ENCODE measurements around the gene FAM204A. TPM values are rescaled to one million over a fixed set of nuclear protein-coding genes. Genes with fewer than 3 reads are reported as not detected.
A peak's percentile ranks its signal among the peaks of the same experiment; 100 is the strongest.

The FAM204A gene
- total RNA-seq = 10 to 100 TPM; 57.1 to 63.3 (median 58.0) TPM
- 72.8 TPM for total RNA-seq (2013)
- 38.9 to 90.0 (median 67.0) reads per million in 29 experiments for total RNA-seq

GRCh38 chr10:118341791-118342637 lies at the start of gene FAM204A:
TSS of gene FAM204A (minus strand) at chr10:118342324. CDS start at chr10:118336415, 5,909 bp downstream.
- H3K36me3 Mint-ChIP-seq = peaks cover 2% of the 10 kb centered on the region
- Histone ChIP-seq H3K27me3 (replicated peaks in 1 of 2; ENCODE audit: control insufficient read depth in 2 of 2, extremely low read depth in 1 of 2, insufficient read depth in 2 of 2, low read length in 1 of 2) (no peaks in the 10 kb centered on the region), H3K4me1 (ENCODE audit: control insufficient read depth in 1 of 2, extremely low read depth in 1 of 2, insufficient read depth in 2 of 2, low read length in 2 of 2) (peaks cover 20 to 22% of the 10 kb centered on the region in 2 experiments), H3K9me3 (no peaks in the 10 kb centered on the region), H3K27ac (ENCODE audit: low read length) (peak within 1 kb of the TSS; percentile 73), H3K36me3 (ENCODE audit: control insufficient read depth in 2 of 2, extremely low read depth in 1 of 2, insufficient read depth in 1 of 2, low read length in 1 of 2) (peaks cover 0 to 6% of the 10 kb centered on the region in 2 donors), H3K4me3 (ENCODE audit: control insufficient read depth in 1 of 2, extremely low read depth in 1 of 2, low read length in 1 of 2) (peak within 1 kb of the TSS; percentile 88 to 91)
- H3K9me3 Mint-ChIP-seq = no peaks in the 10 kb centered on the region
- ATAC-seq (replicated peaks in 1 of 4) = peak; percentile 96 to 99 (median 98)
- DNase-seq = peak; percentile 88 to 99 (median 96)
- POLR2A ChIA-PET = no interaction called here
- CTCF ChIA-PET = no interaction called here
- peaks cover 41 to 60% (median 59%) of the 10 kb centered on the region in 3 donors for H3K4me1 Mint-ChIP-seq
- peak within 1 kb of the TSS; percentile 76 to 96 (median 95) for H3K4me3 Mint-ChIP-seq
- peak within 1 kb of the TSS; percentile 91 to 93 for H3K27ac Mint-ChIP-seq
- H3K27me3 Mint-ChIP-seq = no peaks in the 10 kb centered on the region
- 0% methylated on average over 38 of the region's 45 CpGs for WGBS (ENCODE audit: insufficient coverage)

DNA sequence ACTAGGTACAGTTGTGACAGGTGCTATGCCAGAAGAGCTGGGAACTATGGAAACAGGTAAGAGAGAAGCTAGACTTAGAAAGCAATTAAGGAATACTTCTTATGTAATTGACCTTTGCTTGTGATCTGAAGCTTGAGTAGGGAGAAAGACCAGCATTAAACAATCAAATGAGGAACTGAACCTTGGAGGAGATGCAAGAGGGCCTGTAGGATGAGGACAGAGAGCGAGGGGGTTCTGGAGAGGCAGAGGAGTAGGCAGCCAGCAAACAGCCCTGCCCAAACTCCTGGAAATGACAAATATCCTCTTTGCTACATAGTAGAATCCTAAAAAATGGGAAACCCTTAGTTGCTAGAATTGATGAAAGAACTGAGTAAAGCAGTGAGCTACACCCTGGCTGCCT lies 41.6 kb upstream of the FAM204A start:
- Histone ChIP-seq H3K4me1 (ENCODE audit: control insufficient read depth in 1 of 2, extremely low read depth in 1 of 2, insufficient read depth in 2 of 2, low read length in 2 of 2) (no peaks in the 10 kb centered on the region), H3K9me3 (no peaks in the 10 kb centered on the region), H3K27ac (ENCODE audit: low read length) (no peak overlapping the region), H3K4me3 (ENCODE audit: control insufficient read depth in 1 of 2, extremely low read depth in 1 of 2, low read length in 1 of 2) (no peak overlapping the region), H3K36me3 (ENCODE audit: control insufficient read depth in 2 of 2, extremely low read depth in 1 of 2, insufficient read depth in 1 of 2, low read length in 1 of 2) (no peaks in the 10 kb centered on the region), H3K27me3 (replicated peaks in 1 of 2; ENCODE audit: control insufficient read depth in 2 of 2, extremely low read depth in 1 of 2, insufficient read depth in 2 of 2, low read length in 1 of 2) (peaks cover 0 to 7% of the 10 kb centered on the region in 2 experiments)
- Mint-ChIP-seq H3K4me3 (no peak overlapping the region), H3K9me3 (peaks cover 0 to 4% (median 3%) of the 10 kb centered on the region in 3 donors), H3K27ac (no peak overlapping the region), H3K36me3 (no peaks in the 10 kb centered on the region), H3K4me1 (no peaks in the 10 kb centered on the region), H3K27me3 (peaks cover 30 to 40% of the 10 kb centered on the region in 2 donors)
- DNase-seq (no peak), ATAC-seq (replicated peaks in 1 of 4) (no peak)
- WGBS (ENCODE audit: insufficient coverage) = no CpG with 5 or more reads among the region's 1 CpG
- CTCF ChIA-PET = no interaction called here
- POLR2A ChIA-PET = no interaction called here

GRCh38 chr10:118383063-118383689 lies 41.1 kb upstream of the FAM204A start:
- Mint-ChIP-seq H3K27ac (no peak overlapping the region), H3K4me3 (no peak overlapping the region), H3K36me3 (no peaks in the 10 kb centered on the region), H3K9me3 (peaks cover 0 to 4% (median 3%) of the 10 kb centered on the region in 3 donors), H3K4me1 (no peaks in the 10 kb centered on the region), H3K27me3 (peaks cover 35 to 42% of the 10 kb centered on the region in 2 donors)
- ChIA-PET POLR2A (interaction anchor here in 1 of 2 donors (0.6 kb wide), 1 partner anchor 1285 kb away, joined by 8 read pairs; no protein-coding TSS in a partner anchor), CTCF (no interaction called here)
- 100% methylated on average over 1 of the region's 4 CpGs for WGBS (ENCODE audit: insufficient coverage)
- H3K27ac ChIP-seq (ENCODE audit: low read length) = no peak overlapping the region
- H3K36me3 ChIP-seq (ENCODE audit: control insufficient read depth in 2 of 2, extremely low read depth in 1 of 2, insufficient read depth in 1 of 2, low read length in 1 of 2) = no peaks in the 10 kb centered on the region
- ATAC-seq (replicated peaks in 1 of 4) (no peak), DNase-seq (no peak)
- peaks cover 0 to 7% of the 10 kb centered on the region in 2 experiments for H3K27me3 ChIP-seq (replicated peaks in 1 of 2; ENCODE audit: control insufficient read depth in 2 of 2, extremely low read depth in 1 of 2, insufficient read depth in 2 of 2, low read length in 1 of 2)
- no peaks in the 10 kb centered on the region for H3K9me3 ChIP-seq
- H3K4me3 ChIP-seq (ENCODE audit: control insufficient read depth in 1 of 2, extremely low read depth in 1 of 2, low read length in 1 of 2) = no peak overlapping the region
- no peaks in the 10 kb centered on the region for H3K4me1 ChIP-seq (ENCODE audit: control insufficient read depth in 1 of 2, extremely low read depth in 1 of 2, insufficient read depth in 2 of 2, low read length in 2 of 2)

DNA sequence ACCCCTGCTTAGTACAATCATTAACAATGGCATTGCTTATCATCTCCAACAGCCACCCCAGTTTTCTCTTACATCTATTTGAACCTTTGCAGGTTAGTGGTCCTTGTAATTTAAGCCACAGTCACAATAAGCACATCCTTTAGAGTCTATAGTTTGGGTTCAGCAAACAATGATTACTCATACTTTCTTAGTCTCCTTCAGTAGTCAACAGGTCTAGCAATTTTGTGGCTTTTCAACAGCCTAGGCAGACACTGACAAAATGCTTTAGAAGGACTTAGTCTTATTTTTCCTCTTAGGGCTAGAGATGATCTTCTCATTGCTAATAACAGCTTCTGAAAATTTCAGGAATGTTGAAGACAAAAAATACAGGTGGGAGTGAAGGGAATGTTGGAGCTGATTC lies 32.3 kb upstream of the FAM204A start:
- no peak overlapping the region for H3K4me3 ChIP-seq (ENCODE audit: control insufficient read depth in 1 of 2, extremely low read depth in 1 of 2, low read length in 1 of 2)
- ATAC-seq (replicated peaks in 1 of 4) = no peak
- CTCF ChIA-PET = no interaction called here
- Mint-ChIP-seq H3K27me3 (peaks cover 30 to 32% of the 10 kb centered on the region in 2 donors), H3K36me3 (no peaks in the 10 kb centered on the region), H3K4me3 (no peak overlapping the region), H3K27ac (no peak overlapping the region), H3K9me3 (no peaks in the 10 kb centered on the region), H3K4me1 (no peaks in the 10 kb centered on the region)
- no peaks in the 10 kb centered on the region for H3K4me1 ChIP-seq (ENCODE audit: control insufficient read depth in 1 of 2, extremely low read depth in 1 of 2, insufficient read depth in 2 of 2, low read length in 2 of 2)
- POLR2A ChIA-PET = no interaction called here
- peaks cover 0 to 3% of the 10 kb centered on the region in 2 experiments for H3K27me3 ChIP-seq (replicated peaks in 1 of 2; ENCODE audit: control insufficient read depth in 2 of 2, extremely low read depth in 1 of 2, insufficient read depth in 2 of 2, low read length in 1 of 2)
- no peaks in the 10 kb centered on the region for H3K9me3 ChIP-seq
- no peak for DNase-seq
- no peaks in the 10 kb centered on the region for H3K36me3 ChIP-seq (ENCODE audit: control insufficient read depth in 2 of 2, extremely low read depth in 1 of 2, insufficient read depth in 1 of 2, low read length in 1 of 2)
- no peak overlapping the region for H3K27ac ChIP-seq (ENCODE audit: low read length)

GRCh38 chr10:118373786-118374185 lies 31.7 kb upstream of the FAM204A start:
- no peak overlapping the region for H3K4me3 Mint-ChIP-seq
- no peak overlapping the region for H3K4me3 ChIP-seq (ENCODE audit: control insufficient read depth in 1 of 2, extremely low read depth in 1 of 2, low read length in 1 of 2)
- H3K9me3 Mint-ChIP-seq = no peaks in the 10 kb centered on the region
- H3K27ac Mint-ChIP-seq = no peak overlapping the region
- ChIA-PET POLR2A (no interaction called here), CTCF (interaction anchor here in 1 of 2 donors (0.7 kb wide), 1 partner anchor 948 kb away, joined by 5 read pairs; no protein-coding TSS in a partner anchor)
- no CpG with 5 or more reads among the region's 4 CpGs for WGBS (ENCODE audit: insufficient coverage)
- peaks cover 0 to 3% of the 10 kb centered on the region in 2 experiments for H3K27me3 ChIP-seq (replicated peaks in 1 of 2; ENCODE audit: control insufficient read depth in 2 of 2, extremely low read depth in 1 of 2, insufficient read depth in 2 of 2, low read length in 1 of 2)
- DNase-seq (no peak), ATAC-seq (replicated peaks in 1 of 4) (no peak)
- H3K27ac ChIP-seq (ENCODE audit: low read length) = no peak overlapping the region
- H3K9me3 ChIP-seq = no peaks in the 10 kb centered on the region
- H3K4me1 ChIP-seq (ENCODE audit: control insufficient read depth in 1 of 2, extremely low read depth in 1 of 2, insufficient read depth in 2 of 2, low read length in 2 of 2) = no peaks in the 10 kb centered on the region
- peaks cover 28 to 32% of the 10 kb centered on the region in 2 donors for H3K27me3 Mint-ChIP-seq
- no peaks in the 10 kb centered on the region for H3K36me3 ChIP-seq (ENCODE audit: control insufficient read depth in 2 of 2, extremely low read depth in 1 of 2, insufficient read depth in 1 of 2, low read length in 1 of 2)
- H3K4me1 Mint-ChIP-seq = no peaks in the 10 kb centered on the region
- no peaks in the 10 kb centered on the region for H3K36me3 Mint-ChIP-seq

DNA sequence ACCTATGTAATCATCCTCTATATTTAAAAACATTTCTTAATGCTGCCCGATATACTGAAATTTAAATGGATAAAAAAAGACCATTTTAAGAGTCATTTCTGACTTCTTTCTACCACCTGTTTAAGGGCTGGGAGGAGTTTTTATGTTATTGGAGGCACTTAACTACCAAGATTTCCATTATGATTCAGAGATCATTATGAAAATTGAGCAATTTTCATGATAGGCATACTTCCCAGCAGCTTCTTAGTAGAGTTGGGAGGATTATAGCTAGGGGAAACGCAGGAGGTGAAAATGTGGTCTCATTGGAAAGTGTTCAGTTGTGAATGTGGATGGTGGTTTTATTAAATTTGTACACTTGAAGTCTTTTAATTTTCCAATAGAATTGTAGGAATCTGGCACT lies 28.4 kb upstream of the FAM204A start:
- H3K27me3 Mint-ChIP-seq = peaks cover 25 to 27% of the 10 kb centered on the region in 2 donors
- CTCF ChIA-PET = no interaction called here
- H3K4me3 Mint-ChIP-seq = no peak overlapping the region
- H3K36me3 Mint-ChIP-seq = no peaks in the 10 kb centered on the region
- no peak overlapping the region for H3K27ac Mint-ChIP-seq
- H3K36me3 ChIP-seq (ENCODE audit: control insufficient read depth in 2 of 2, extremely low read depth in 1 of 2, insufficient read depth in 1 of 2, low read length in 1 of 2) = no peaks in the 10 kb centered on the region
- H3K9me3 ChIP-seq = no peaks in the 10 kb centered on the region
- H3K27ac ChIP-seq (ENCODE audit: low read length) = no peak overlapping the region
- POLR2A ChIA-PET = no interaction called here
- no CpG with 5 or more reads among the region's 2 CpGs for WGBS (ENCODE audit: insufficient coverage)
- DNase-seq (no peak), ATAC-seq (replicated peaks in 1 of 4) (no peak)
- no peaks in the 10 kb centered on the region for H3K4me1 ChIP-seq (ENCODE audit: control insufficient read depth in 1 of 2, extremely low read depth in 1 of 2, insufficient read depth in 2 of 2, low read length in 2 of 2)
- no peak overlapping the region for H3K4me3 ChIP-seq (ENCODE audit: control insufficient read depth in 1 of 2, extremely low read depth in 1 of 2, low read length in 1 of 2)
- peaks cover 0 to 3% of the 10 kb centered on the region in 2 experiments for H3K27me3 ChIP-seq (replicated peaks in 1 of 2; ENCODE audit: control insufficient read depth in 2 of 2, extremely low read depth in 1 of 2, insufficient read depth in 2 of 2, low read length in 1 of 2)
- H3K4me1 Mint-ChIP-seq = no peaks in the 10 kb centered on the region
- peaks cover 0 to 7% (median 4%) of the 10 kb centered on the region in 3 donors for H3K9me3 Mint-ChIP-seq
